B cell (primary cell): ENCODE measurements around the gene KCNC4.

Experiments used
- EZH2 ChIP-seq: IDR thresholded peaks from 2 replicates; pipeline ENCODE4 v1.6.1; 2012; ENCODE audit warnings: borderline replicate concordance, low read depth, mild to moderate bottlenecking, moderate library complexity, low read length; ENCODE audit not compliant: insufficient read depth, poor library complexity, severe bottlenecking
- TF ChIP-seq, protein P1 (sequence below): fragments of 200-600 bp; IDR thresholded peaks from one replicate; pipeline ENCODE4 v1.8.0; 2022; ENCODE audit warnings: antibody characterized with exemption, mild to moderate bottlenecking

- no peak for TF ChIP-seq EZH2
- TF ChIP-seq, protein P1, sequence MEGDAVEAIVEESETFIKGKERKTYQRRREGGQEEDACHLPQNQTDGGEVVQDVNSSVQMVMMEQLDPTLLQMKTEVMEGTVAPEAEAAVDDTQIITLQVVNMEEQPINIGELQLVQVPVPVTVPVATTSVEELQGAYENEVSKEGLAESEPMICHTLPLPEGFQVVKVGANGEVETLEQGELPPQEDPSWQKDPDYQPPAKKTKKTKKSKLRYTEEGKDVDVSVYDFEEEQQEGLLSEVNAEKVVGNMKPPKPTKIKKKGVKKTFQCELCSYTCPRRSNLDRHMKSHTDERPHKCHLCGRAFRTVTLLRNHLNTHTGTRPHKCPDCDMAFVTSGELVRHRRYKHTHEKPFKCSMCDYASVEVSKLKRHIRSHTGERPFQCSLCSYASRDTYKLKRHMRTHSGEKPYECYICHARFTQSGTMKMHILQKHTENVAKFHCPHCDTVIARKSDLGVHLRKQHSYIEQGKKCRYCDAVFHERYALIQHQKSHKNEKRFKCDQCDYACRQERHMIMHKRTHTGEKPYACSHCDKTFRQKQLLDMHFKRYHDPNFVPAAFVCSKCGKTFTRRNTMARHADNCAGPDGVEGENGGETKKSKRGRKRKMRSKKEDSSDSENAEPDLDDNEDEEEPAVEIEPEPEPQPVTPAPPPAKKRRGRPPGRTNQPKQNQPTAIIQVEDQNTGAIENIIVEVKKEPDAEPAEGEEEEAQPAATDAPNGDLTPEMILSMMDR, result no peak
Measured at GRCh38 chr1:110250008-110250407, 39.9 kb downstream of the KCNC4 start.
